H9 (cell line): ENCODE data around the gene TSPAN4. TPM values are rescaled to one million over a fixed set of nuclear protein-coding genes. Genes with fewer than 3 reads are reported as not detected.

Source experiments
- DNase-seq: peaks from one replicate; pipeline ENCODE4 v3.0.0-alpha.2; 2017
- H2AFZ ChIP-seq: one replicate; pipeline ENCODE4 v1.6.1; 2013; ENCODE audit warnings: mild to moderate bottlenecking, low read length, control low read depth, moderate library complexity
- H2AK5ac ChIP-seq: 2 replicates; pipeline ENCODE4 v1.6.1; 2013; ENCODE audit warnings: low read length, control low read depth, mixed read lengths; ENCODE audit not compliant: insufficient read length
- H2BK120ac ChIP-seq: one replicate; pipeline ENCODE4 v1.6.1; 2013; ENCODE audit warnings: low read depth, mild to moderate bottlenecking, low read length, control low read depth, inconsistent platforms; ENCODE audit not compliant: poor library complexity, severe bottlenecking
- H2BK12ac ChIP-seq: 2 replicates; pipeline ENCODE4 v1.6.1; 2013; ENCODE audit warnings: low read length, control low read depth, mixed read lengths, low read depth; ENCODE audit not compliant: insufficient read length
- H2BK15ac ChIP-seq: 2 replicates; pipeline ENCODE4 v1.6.1; 2013; ENCODE audit warnings: low read depth, low read length, control low read depth
- H2BK20ac ChIP-seq: one replicate; pipeline ENCODE4 v1.6.1; 2013; ENCODE audit warnings: low read depth, mild to moderate bottlenecking, low read length, control low read depth, inconsistent platforms; ENCODE audit not compliant: poor library complexity, severe bottlenecking
- H2BK5ac ChIP-seq: 2 replicates; pipeline ENCODE4 v1.6.1; 2013; ENCODE audit warnings: low read length, control low read depth, mixed read lengths; ENCODE audit not compliant: insufficient read length
- H3K14ac ChIP-seq: 2 replicates; pipeline ENCODE4 v1.6.1; 2013; ENCODE audit warnings: low read length, control low read depth; ENCODE audit not compliant: insufficient read depth
- H3K18ac ChIP-seq: 2 replicates; pipeline ENCODE4 v1.6.1; 2013; ENCODE audit warnings: low read depth, mild to moderate bottlenecking, mixed read lengths, low read length, control low read depth; ENCODE audit not compliant: insufficient read length
- H3K23ac ChIP-seq: 2 replicates; pipeline ENCODE4 v1.6.1; 2013; ENCODE audit warnings: low read length, control low read depth, mixed read lengths, low read depth; ENCODE audit not compliant: insufficient read length
- H3K23me2 ChIP-seq: 2 replicates; pipeline ENCODE4 v1.6.1; 2013; ENCODE audit warnings: low read depth, mild to moderate bottlenecking, mixed read lengths, low read length, control low read depth; ENCODE audit not compliant: insufficient read length, poor library complexity, severe bottlenecking
- H3K27ac ChIP-seq: 2 replicates; pipeline ENCODE4 v1.5.1; 2013; ENCODE audit warnings: low read length, control low read depth, mixed read lengths, low read depth; ENCODE audit not compliant: insufficient read length
- H3K27me3 ChIP-seq: 2 replicates; pipeline ENCODE4 v1.6.1; 2013; ENCODE audit warnings: low read length, control low read depth, inconsistent platforms; ENCODE audit not compliant: insufficient read depth
- H3K4ac ChIP-seq: 2 replicates; pipeline ENCODE4 v1.6.1; 2013; ENCODE audit warnings: low read depth, mild to moderate bottlenecking, control low read depth, inconsistent platforms, low read length, moderate library complexity
- H3K4me1 ChIP-seq: 2 replicates; pipeline ENCODE4 v1.6.1; 2013; ENCODE audit warnings: low read length, control low read depth, inconsistent platforms; ENCODE audit not compliant: insufficient read depth
- H3K4me2 ChIP-seq: 2 replicates; pipeline ENCODE4 v1.6.1; 2013; ENCODE audit warnings: low read length, control low read depth, mixed read lengths; ENCODE audit not compliant: insufficient read length, insufficient read depth
- H3K56ac ChIP-seq: 2 replicates; pipeline ENCODE4 v1.6.1; 2013; ENCODE audit warnings: low read depth, mild to moderate bottlenecking, mixed read lengths, low read length, control low read depth; ENCODE audit not compliant: insufficient read length
- H3K79me1 ChIP-seq: 2 replicates; pipeline ENCODE4 v1.6.1; 2013; ENCODE audit warnings: low read depth, mild to moderate bottlenecking, moderate library complexity, low read length, control low read depth, inconsistent platforms; ENCODE audit not compliant: insufficient read depth, poor library complexity, severe bottlenecking
- H3K79me2 ChIP-seq: 2 replicates; pipeline ENCODE4 v1.6.1; 2013; ENCODE audit warnings: low read length, control low read depth, inconsistent platforms; ENCODE audit not compliant: insufficient read depth
- H3K9ac ChIP-seq: 2 replicates; pipeline ENCODE4 v1.6.1; 2013; ENCODE audit warnings: low read length, control low read depth, mixed read lengths; ENCODE audit not compliant: insufficient read length; ENCODE audit errors: extremely low read depth
- H3K9me3 ChIP-seq: one replicate; pipeline ENCODE4 v1.6.1; 2013; ENCODE audit warnings: low read depth, low read length, inconsistent platforms; ENCODE audit not compliant: control insufficient read depth
- H3T11ph ChIP-seq: one replicate; pipeline ENCODE4 v1.6.1; 2013; ENCODE audit warnings: mild to moderate bottlenecking, low read length, control low read depth, inconsistent platforms
- H4K20me1 ChIP-seq: one replicate; pipeline ENCODE4 v1.6.1; 2013; ENCODE audit not compliant: control insufficient read depth, insufficient read length, insufficient read depth
- H4K5ac ChIP-seq: 2 replicates; pipeline ENCODE4 v1.6.1; 2013; ENCODE audit warnings: low read depth, mild to moderate bottlenecking, mixed read lengths, low read length, control low read depth; ENCODE audit not compliant: insufficient read length
- H4K8ac ChIP-seq: replicated peaks from 2 replicates; pipeline ENCODE4 v1.6.1; 2013; ENCODE audit warnings: low read length, control low read depth, mixed read lengths, low read depth; ENCODE audit not compliant: insufficient read length
- H4K91ac ChIP-seq: 2 replicates; pipeline ENCODE4 v1.6.1; 2013; ENCODE audit warnings: low read depth, mild to moderate bottlenecking, moderate library complexity, mixed read lengths, low read length, control low read depth; ENCODE audit not compliant: insufficient read length
- H3K27ac Mint-ChIP-seq, 3 experiments: 2 replicates in 2 of 3; 3 replicates in 1 of 3; pipeline ENCODE4 v1.8.0; 2020 to 2021; ENCODE audit warnings: mixed read lengths in 3 of 3, mild to moderate bottlenecking in 1 of 3, moderate library complexity in 1 of 3
- H3K27me3 Mint-ChIP-seq: 2 replicates; pipeline ENCODE4 v1.8.0; 2021; ENCODE audit warnings: low read depth, mild to moderate bottlenecking, moderate library complexity, mixed read lengths
- H3K36me3 Mint-ChIP-seq, 3 experiments: 2 replicates in 2 of 3; 3 replicates in 1 of 3; pipeline ENCODE4 v1.8.0; 2020 to 2021; ENCODE audit warnings: low read depth in 3 of 3, mixed read lengths in 3 of 3; ENCODE audit not compliant: insufficient read depth in 1 of 3
- H3K4me1 Mint-ChIP-seq, 2 experiments: 2 replicates each; pipeline ENCODE4 v1.8.0; 2020; ENCODE audit warnings: mixed read lengths in 2 of 2
- H3K4me3 Mint-ChIP-seq, 2 experiments: 2 replicates in 1 of 2; 3 replicates in 1 of 2; pipeline ENCODE4 v1.8.0; 2020 to 2021; ENCODE audit warnings: mild to moderate bottlenecking in 2 of 2, mixed read lengths in 2 of 2, moderate library complexity in 1 of 2
- H3K9me3 Mint-ChIP-seq, 2 experiments: 2 replicates in 1 of 2; 3 replicates in 1 of 2; pipeline ENCODE4 v1.8.0; 2020; ENCODE audit warnings: mild to moderate bottlenecking in 2 of 2, mixed read lengths in 2 of 2, moderate library complexity in 1 of 2
- CTCF ChIP-seq: fragments of 200-600 bp; sonication (generic); conservative IDR thresholded peaks from 3 replicates; pipeline ENCODE4 v1.8.0; 2021; ENCODE audit warnings: antibody characterized with exemption, mild to moderate bottlenecking
- WGBS: extraction: QIAGEN DNeasy Blood & Tissue Kit; methylation state at CpG from one replicate; pipeline ENCODE4 v1.1.7; 2013; ENCODE audit warnings: missing lambda C conversion rate, low lambda C conversion rate, mixed read lengths; ENCODE audit not compliant: insufficient read length; ENCODE audit errors: extremely low coverage; 5-methylcytosine and 5-hydroxymethylcytosine counted together
- total RNA-seq: library from RNA; stranded (reverse); gene quantifications from 2 replicates; pipeline ENCODE4 v1.2.1, GENCODE V29; 2021

TSPAN4 gene
- total RNA-seq, 1 experiment from 2014 or later, result 64.6 TPM

GRCh38 chr11:872799-873198 is 30.1 kb downstream of the TSPAN4 start:
- Histone ChIP-seq H3K9me3 (no peaks in the 10 kb centered on the region), H4K20me1 (no peaks in the 10 kb centered on the region), H2BK15ac (no peak overlapping the region), H3K79me2 (no peaks in the 10 kb centered on the region), H3K27ac (no peak overlapping the region), H2BK5ac (no peak overlapping the region), H3K79me1 (no peaks in the 10 kb centered on the region), H4K5ac (no peak overlapping the region), H3K27me3 (no peaks in the 10 kb centered on the region), H2BK20ac (no peak overlapping the region), H3K18ac (no peak overlapping the region), H3K23ac (no peak overlapping the region), H3K4me2 (no peak overlapping the region), H3K4me1 (0 out of 2 replicates have a peak, but pooled peaks cover under 1% of the 10 kb centered on the region), H2AK5ac (no peak overlapping the region), H4K91ac (no peak overlapping the region), H4K8ac (no peak overlapping the region), H2BK120ac (no peak overlapping the region), H3K14ac (no peak overlapping the region; the same call in 1 of the 2 replicates), H3K23me2 (no peaks in the 10 kb centered on the region), H2BK12ac (no peak overlapping the region), H3K4ac (no peak overlapping the region), H3K56ac (no peak overlapping the region), H3T11ph (no peak overlapping the region), H2AFZ (no peak overlapping the region), H3K9ac (no peak overlapping the region)
- no peak for DNase-seq
- H3K4me1 Mint-ChIP-seq, result peaks cover 5 to 8% of the 10 kb centered on the region in 2 experiments
- H3K9me3 Mint-ChIP-seq, result no peaks in the 10 kb centered on the region
- no CpG with 5 or more reads among the region's 9 CpGs for WGBS
- no peak overlapping the region for H3K27ac Mint-ChIP-seq
- H3K4me3 Mint-ChIP-seq, result no peak overlapping the region
- H3K36me3 Mint-ChIP-seq, result peaks cover 16 to 41% (median 40%) of the 10 kb centered on the region in 3 experiments
- peaks cover 3% of the 10 kb centered on the region; the same call in 1 of the 2 replicates for H3K27me3 Mint-ChIP-seq
- no peak for TF ChIP-seq CTCF
